ENCODE data around the gene PAX8. TPM values are rescaled to one million over a fixed set of nuclear protein-coding genes. Genes with fewer than 3 reads are reported as not detected.
A peak's percentile ranks its signal among the peaks of the same experiment; 100 is the strongest.

PAX8 gene
- total RNA-seq, 1 donor from 2014 or later = 56.9 TPM

DNA sequence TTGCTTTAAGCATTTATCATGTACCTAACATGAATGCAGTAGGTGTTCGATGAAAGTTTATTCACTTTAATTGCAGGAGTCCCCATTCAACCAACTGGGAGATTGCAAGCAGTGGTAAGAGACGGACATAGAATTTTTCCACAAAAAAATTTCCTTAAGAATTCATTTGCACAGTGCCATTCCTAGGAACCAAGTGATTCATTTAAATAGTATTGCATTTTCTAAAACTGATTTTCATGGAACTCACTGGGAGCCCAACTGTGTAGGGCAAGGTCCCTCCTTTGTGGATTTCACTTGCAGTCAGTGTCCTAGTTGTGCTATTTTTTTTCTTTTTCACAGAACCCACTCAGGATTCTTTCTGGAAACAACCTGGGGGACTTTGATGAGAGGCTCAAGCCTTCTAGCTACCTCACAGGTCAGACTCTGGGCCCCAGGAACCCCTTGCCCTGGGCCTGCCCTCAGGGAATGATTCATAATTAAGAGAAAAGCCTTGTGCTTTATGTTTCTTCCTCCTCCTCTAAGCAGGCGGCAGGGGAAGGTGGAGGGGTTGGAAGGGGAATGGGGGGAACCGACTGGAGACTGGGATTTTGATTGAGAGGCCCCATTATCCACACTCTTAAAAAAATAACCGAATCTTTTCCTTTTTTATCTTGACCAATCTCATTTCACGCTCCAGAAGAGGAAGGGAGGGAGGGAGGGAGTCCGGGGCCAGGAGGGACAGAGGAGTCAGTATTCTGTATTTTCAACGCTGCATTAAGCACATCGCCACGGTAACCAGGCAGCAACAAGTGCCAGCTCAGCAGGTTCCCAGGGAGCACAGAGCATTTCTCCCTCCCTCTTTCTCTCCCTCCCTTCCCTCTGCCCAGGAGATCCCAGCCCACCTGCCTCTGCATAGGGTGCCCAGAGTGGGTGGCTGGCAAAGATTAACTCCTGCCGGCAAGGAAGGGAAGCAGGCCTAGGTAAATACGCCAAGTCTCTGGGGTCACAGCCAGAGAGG lies 53.2 kb downstream of the PAX8 start:
- H3K9me3 Mint-ChIP-seq = no peaks in the 10 kb centered on the region

DNA sequence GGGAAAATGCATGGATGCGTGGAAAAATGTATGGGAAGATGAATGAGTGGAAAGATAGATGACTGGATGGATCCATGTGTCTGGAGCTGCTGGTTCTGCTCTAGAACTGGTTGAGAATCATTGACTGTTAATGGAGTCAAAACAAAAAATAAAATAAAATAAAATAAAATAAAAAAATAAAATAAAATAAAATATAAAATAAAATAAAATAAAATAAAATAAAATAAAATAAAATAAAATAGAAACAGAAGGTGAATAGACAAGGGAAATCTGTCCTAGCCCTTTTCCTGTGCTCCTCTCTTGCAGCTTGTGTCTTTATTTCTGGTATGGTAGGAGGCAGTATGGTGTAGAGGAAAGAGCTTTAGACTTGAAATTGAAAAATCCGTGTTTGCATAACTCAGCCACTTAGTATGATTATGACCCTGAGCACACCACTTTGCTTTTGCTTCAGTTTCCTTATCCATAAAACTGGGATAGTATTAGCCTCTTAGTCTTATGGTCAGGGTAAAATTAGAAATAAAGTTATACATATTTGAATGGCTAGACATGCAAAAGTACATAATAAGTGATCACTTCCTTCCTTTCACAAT lies 54.0 kb downstream of the PAX8 start:
- Mint-ChIP-seq H3K4me3 (no peak overlapping the region), H3K9me3 (no peaks in the 10 kb centered on the region), H3K27ac (no peak overlapping the region), H3K36me3 (no peaks in the 10 kb centered on the region), H3K27me3 (no peaks in the 10 kb centered on the region), H3K4me1 (ENCODE audit: unreplicated experiment) (peaks cover 33% of the 10 kb centered on the region)
- TF ChIP-seq, protein P1, sequence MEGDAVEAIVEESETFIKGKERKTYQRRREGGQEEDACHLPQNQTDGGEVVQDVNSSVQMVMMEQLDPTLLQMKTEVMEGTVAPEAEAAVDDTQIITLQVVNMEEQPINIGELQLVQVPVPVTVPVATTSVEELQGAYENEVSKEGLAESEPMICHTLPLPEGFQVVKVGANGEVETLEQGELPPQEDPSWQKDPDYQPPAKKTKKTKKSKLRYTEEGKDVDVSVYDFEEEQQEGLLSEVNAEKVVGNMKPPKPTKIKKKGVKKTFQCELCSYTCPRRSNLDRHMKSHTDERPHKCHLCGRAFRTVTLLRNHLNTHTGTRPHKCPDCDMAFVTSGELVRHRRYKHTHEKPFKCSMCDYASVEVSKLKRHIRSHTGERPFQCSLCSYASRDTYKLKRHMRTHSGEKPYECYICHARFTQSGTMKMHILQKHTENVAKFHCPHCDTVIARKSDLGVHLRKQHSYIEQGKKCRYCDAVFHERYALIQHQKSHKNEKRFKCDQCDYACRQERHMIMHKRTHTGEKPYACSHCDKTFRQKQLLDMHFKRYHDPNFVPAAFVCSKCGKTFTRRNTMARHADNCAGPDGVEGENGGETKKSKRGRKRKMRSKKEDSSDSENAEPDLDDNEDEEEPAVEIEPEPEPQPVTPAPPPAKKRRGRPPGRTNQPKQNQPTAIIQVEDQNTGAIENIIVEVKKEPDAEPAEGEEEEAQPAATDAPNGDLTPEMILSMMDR (conservative IDR thresholded peaks at IDR 0.05) = no peak
- DNase-seq (ENCODE audit: extremely low spot score, unreplicated experiment) = no peak

More for the DNA sequence above, 53.2 kb downstream of the PAX8 start:
- Mint-ChIP-seq H3K36me3 (no peaks in the 10 kb centered on the region), H3K27ac (peak overlapping the region; percentile 24), H3K4me3 (peak overlapping the region; percentile 22), H3K27me3 (no peaks in the 10 kb centered on the region), H3K4me1 (ENCODE audit: unreplicated experiment) (peaks cover 33% of the 10 kb centered on the region)
- TF ChIP-seq, protein P1 (conservative IDR thresholded peaks at IDR 0.05) = no peak
- DNase-seq (ENCODE audit: extremely low spot score, unreplicated experiment) = no peak

DNA sequence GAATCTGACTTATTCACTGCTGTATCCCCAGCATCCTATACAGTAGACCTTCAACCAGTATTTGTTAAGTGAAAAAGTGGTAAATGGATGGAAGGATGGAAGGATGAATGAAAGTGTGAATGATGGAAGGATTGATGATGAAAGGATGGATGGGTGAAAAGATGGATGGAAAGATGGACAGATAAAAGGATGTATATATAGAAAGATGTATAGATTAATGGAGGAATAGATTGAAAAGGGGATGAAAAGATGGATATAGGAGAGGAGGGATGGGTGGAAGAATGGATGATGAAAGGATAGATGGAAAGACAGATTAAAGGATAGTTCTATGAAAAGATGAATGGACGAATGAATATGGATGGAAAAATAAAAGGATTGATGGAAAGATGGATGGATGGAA lies 54.9 kb downstream of the PAX8 start:
- H3K4me3 Mint-ChIP-seq = no peak overlapping the region
- no peaks in the 10 kb centered on the region for H3K9me3 Mint-ChIP-seq
- H3K27me3 Mint-ChIP-seq = no peaks in the 10 kb centered on the region
- H3K36me3 Mint-ChIP-seq = no peaks in the 10 kb centered on the region
- DNase-seq (ENCODE audit: extremely low spot score, unreplicated experiment) = no peak
- TF ChIP-seq, protein P1 (conservative IDR thresholded peaks at IDR 0.05) = no peak
- H3K4me1 Mint-ChIP-seq (ENCODE audit: unreplicated experiment) = peaks cover 24% of the 10 kb centered on the region
- no peak overlapping the region for H3K27ac Mint-ChIP-seq

DNA sequence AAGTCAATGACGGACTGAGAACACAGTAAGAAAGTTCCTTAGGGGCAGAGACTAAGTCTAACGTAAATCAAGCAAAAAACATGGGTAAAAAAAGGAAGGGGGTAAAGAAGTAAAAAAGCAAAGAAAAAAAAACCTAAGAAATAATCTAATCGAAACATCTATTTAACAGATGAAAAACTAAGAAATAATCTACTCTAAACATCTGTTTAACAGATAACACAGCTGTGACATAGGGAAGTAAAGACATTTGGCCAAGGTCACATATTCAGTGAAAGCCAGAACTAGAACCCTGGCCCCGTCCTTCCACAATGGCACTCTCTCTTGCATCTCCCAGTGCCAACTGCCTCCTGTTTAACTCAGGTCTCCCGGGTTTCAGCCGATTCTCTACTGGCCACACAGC lies 56.9 kb downstream of the PAX8 start:
- DNase-seq (ENCODE audit: extremely low spot score, unreplicated experiment) = no peak
- peaks cover 28% of the 10 kb centered on the region for H3K4me1 Mint-ChIP-seq (ENCODE audit: unreplicated experiment)
- H3K9me3 Mint-ChIP-seq = no peaks in the 10 kb centered on the region
- no peaks in the 10 kb centered on the region for H3K36me3 Mint-ChIP-seq
- H3K27ac Mint-ChIP-seq = no peak overlapping the region
- TF ChIP-seq, protein P1 (conservative IDR thresholded peaks at IDR 0.05) = no peak
- H3K4me3 Mint-ChIP-seq = no peak overlapping the region
- H3K27me3 Mint-ChIP-seq = no peaks in the 10 kb centered on the region

DNA sequence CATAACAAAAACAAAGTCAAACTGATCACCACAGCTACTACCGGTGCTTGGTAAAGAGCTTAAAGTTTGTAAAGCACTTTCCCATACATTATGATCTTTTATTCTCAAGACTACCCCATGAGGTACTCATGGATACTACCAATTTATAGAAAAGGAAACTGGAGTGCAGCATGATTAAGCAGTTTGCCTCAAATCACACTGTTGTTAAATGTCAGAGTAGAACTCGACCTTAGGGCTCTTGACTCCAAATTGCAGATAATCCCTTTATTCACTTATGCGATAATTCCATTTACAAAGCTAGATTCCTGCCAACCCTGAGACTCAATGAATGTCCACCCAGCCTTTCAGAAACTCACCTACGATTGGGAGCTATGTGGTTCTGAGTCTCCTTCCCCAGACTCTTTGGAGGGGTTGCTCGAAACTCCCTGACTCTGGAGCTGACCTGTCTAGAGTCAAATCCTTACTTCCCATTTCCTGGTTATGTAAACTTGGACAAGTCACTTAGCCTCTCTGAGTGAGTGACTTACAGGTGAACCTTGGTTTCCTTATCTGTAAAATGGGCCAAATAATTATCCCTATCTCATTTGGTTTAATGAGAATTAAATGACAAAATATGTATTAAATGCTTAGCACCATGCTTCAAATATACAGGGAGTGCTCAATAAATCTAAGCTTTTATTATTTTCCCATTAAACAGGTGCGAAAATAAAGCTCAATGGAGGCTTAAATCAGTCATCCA lies 57.6 kb downstream of the PAX8 start:
- DNase-seq (ENCODE audit: extremely low spot score, unreplicated experiment) = no peak
- TF ChIP-seq, protein P1 (conservative IDR thresholded peaks at IDR 0.05) = no peak
- no peaks in the 10 kb centered on the region for H3K36me3 Mint-ChIP-seq
- no peaks in the 10 kb centered on the region for H3K9me3 Mint-ChIP-seq
- peaks cover 31% of the 10 kb centered on the region for H3K4me1 Mint-ChIP-seq (ENCODE audit: unreplicated experiment)
- no peak overlapping the region for H3K27ac Mint-ChIP-seq
- H3K27me3 Mint-ChIP-seq = no peaks in the 10 kb centered on the region
- no peak overlapping the region for H3K4me3 Mint-ChIP-seq
